ENCODE measurements around the gene LYAR. TPM values are rescaled to one million over a fixed set of nuclear protein-coding genes. Genes with fewer than 3 reads are reported as not detected.

Gene LYAR
- total and polyA plus RNA-seq, 2 of the 4 experiments (the other 2 are of a cell fraction) = 5.4 to 8.2 TPM

- no peak overlapping the region for H3K27ac ChIP-seq (ENCODE audit: insufficient read depth, low read length)
- WGBS, 2 experiments (ENCODE audit: extremely low coverage in 2 of 2, insufficient read length in 1 of 2) = 92% methylated on average over 6 of the region's 18 CpGs; no CpG with 5 or more reads in 1 of the 2 experiments
- no peak overlapping the region for H2BK15ac ChIP-seq (ENCODE audit: low read depth, low read length)
- no peak overlapping the region for H3K4me3 ChIP-seq (ENCODE audit: insufficient read depth, low read depth, low read length)
- no peak for DNase-seq
- no peak overlapping the region for H3K4me2 ChIP-seq (ENCODE audit: low read depth, low read length)
- H3K79me1 ChIP-seq (ENCODE audit: low read depth in 1 of 2, low read length in 2 of 2) = no peaks in the 10 kb centered on the region
- no peak overlapping the region for H3K4ac ChIP-seq (ENCODE audit: low read depth, low read length)
- no peaks in the 10 kb centered on the region for H3K27me3 ChIP-seq (ENCODE audit: control insufficient read depth, insufficient read depth, low read length)
- peaks cover 5% of the 10 kb centered on the region; the same call in 1 of the 2 replicates for H3K4me1 ChIP-seq (ENCODE audit: control insufficient read depth, insufficient read depth, low read length)
- H3K18ac ChIP-seq (ENCODE audit: low read depth, low read length) = no peak overlapping the region
- H4K20me1 ChIP-seq (ENCODE audit: insufficient read depth, low read length) = no peaks in the 10 kb centered on the region
- no peak overlapping the region for H2BK5ac ChIP-seq (ENCODE audit: low read depth, low read length, poor library complexity, severe bottlenecking)
- peak overlapping the region; percentile 50 for H2AK9ac ChIP-seq (replicated peaks; ENCODE audit: low read depth, low read length, poor library complexity)
- no peak overlapping the region for H4K5ac ChIP-seq (ENCODE audit: low read depth, low read length)
- peaks cover 28% of the 10 kb centered on the region for H3K36me3 ChIP-seq (ENCODE audit: control insufficient read depth, insufficient read depth, low read length)
- no peak overlapping the region for H4K91ac ChIP-seq (ENCODE audit: insufficient read depth, low read depth, low read length)
- peaks cover 14% of the 10 kb centered on the region; the same call in 1 of the 2 replicates for H3K9me1 ChIP-seq (ENCODE audit: insufficient read depth, low read length)
- dilution Hi-C loops (cut with HindIII; ENCODE audit: low sequenced_read_pairs, unreplicated experiment) = no loop called here
- no peaks in the 10 kb centered on the region for H3K9me3 ChIP-seq (ENCODE audit: control insufficient read depth, insufficient read depth, low read length)
- TF ChIP-seq ELK1 (IDR thresholded peaks at IDR 0.05; ENCODE audit: borderline replicate concordance, low read depth, low read length) = no peak
- no peak for TF ChIP-seq CHD1 (IDR thresholded peaks at IDR 0.05; ENCODE audit: low read depth, low read length)
- no peak for TF ChIP-seq CTCF (conservative IDR thresholded peaks at IDR 0.05; ENCODE audit: low read depth, low read length)
- TF ChIP-seq RCOR1 (IDR thresholded peaks at IDR 0.05; ENCODE audit: insufficient replicate concordance, low read length) = no peak
- no peak overlapping the region for H3K14ac ChIP-seq (replicated peaks; ENCODE audit: low read depth, low read length)
- no peak overlapping the region for H3K56ac ChIP-seq (ENCODE audit: extremely low read depth, insufficient read depth, low read length)
- no peak for ATAC-seq (ENCODE audit: low read depth)
- H2AK5ac ChIP-seq (ENCODE audit: low read depth, low read length) = no peak overlapping the region
- ChIA-PET POLR2A (ENCODE audit: unreplicated experiment) (no interaction called here), CTCF (no interaction called here)
- no peak overlapping the region for H4K8ac ChIP-seq (ENCODE audit: low read depth in 2 of 2, low read length in 2 of 2)
- H2BK20ac ChIP-seq (ENCODE audit: low read depth, low read length) = no peak overlapping the region
- in situ Hi-C loops (cut with MboI; ENCODE audit: low sequenced_read_pairs) = no loop called here
- H2BK120ac ChIP-seq (ENCODE audit: low read depth, low read length) = no peak overlapping the region
- intact Hi-C loops (cut with micrococcal nuclease) = no loop called here
- BruUV-seq (replicated peaks) = no TSS peak
- H3K9ac ChIP-seq (ENCODE audit: low read depth, low read length) = no peak overlapping the region
- no peak overlapping the region for H3K23ac ChIP-seq (ENCODE audit: low read depth, low read length)
- H2AFZ ChIP-seq (replicated peaks; ENCODE audit: low read length, poor library complexity) = no peak overlapping the region
Measured at GRCh38 chr4:4321951-4322688, 32.2 kb upstream of the LYAR start.
